BLaER1 (cell line): ENCODE data around the gene NPR1.

Experiments used
- H3K27ac ChIP-seq: shearing (Covaris generic); formaldehyde crosslinking; 2 replicates; pipeline ENCODE4 v1.8.1; 2022
- H3K27me3 ChIP-seq: shearing (Covaris generic); formaldehyde crosslinking; 2 replicates; pipeline ENCODE4 v1.8.1; 2022
- H3K36me3 ChIP-seq: shearing (Covaris generic); formaldehyde crosslinking; 2 replicates; pipeline ENCODE4 v1.8.1; 2022
- H3K4me1 ChIP-seq: shearing (Covaris generic); formaldehyde crosslinking; 2 replicates; pipeline ENCODE4 v1.8.1; 2022
- H3K4me2 ChIP-seq: shearing (Covaris generic); formaldehyde crosslinking; 2 replicates; pipeline ENCODE4 v1.8.1; 2022
- H3K4me3 ChIP-seq: shearing (Covaris generic); formaldehyde crosslinking; 2 replicates; pipeline ENCODE4 v1.8.1; 2022
- H3K9ac ChIP-seq: shearing (Covaris generic); formaldehyde crosslinking; 2 replicates; pipeline ENCODE4 v1.8.1; 2022
- H3K9me3 ChIP-seq: shearing (Covaris generic); formaldehyde crosslinking; 2 replicates; pipeline ENCODE4 v1.8.1; 2022
- H4K20me1 ChIP-seq: shearing (Covaris generic); formaldehyde crosslinking; 2 replicates; pipeline ENCODE4 v1.8.1; 2022
- Cebpa-rat ChIP-seq: shearing (Covaris generic); IDR thresholded peaks from 2 replicates; pipeline ENCODE4 v1.8.1; 2022

The NPR1 gene

GRCh38 chr1:153678519-153679336 lies at the start of gene NPR1:
TSS of gene NPR1 (plus strand) at chr1:153678688. CDS start at chr1:153679109, 421 bp downstream.
- Histone ChIP-seq H3K36me3 (no peaks in the 10 kb centered on the region), H3K9ac (peak within 1 kb of the TSS; percentile 67), H3K4me3 (peak within 1 kb of the TSS; percentile 69), H3K4me2 (peak within 1 kb of the TSS; percentile 88), H3K27ac (peak within 1 kb of the TSS; percentile 57; the same call in 1 of the 2 replicates), H3K27me3 (peaks cover 49% of the 10 kb centered on the region), H3K9me3 (no peaks in the 10 kb centered on the region), H4K20me1 (no peaks in the 10 kb centered on the region), H3K4me1 (peaks cover 32% of the 10 kb centered on the region)
- no peak for TF ChIP-seq Cebpa-rat

- Histone ChIP-seq H3K9ac (peak overlapping the region; percentile 87), H3K4me2 (peak overlapping the region; percentile 99), H3K4me3 (peak overlapping the region; percentile 53; the same call in 1 of the 2 replicates), H3K4me1 (peaks cover 89% of the 10 kb centered on the region), H3K27me3 (no peaks in the 10 kb centered on the region), H3K9me3 (no peaks in the 10 kb centered on the region), H4K20me1 (no peaks in the 10 kb centered on the region), H3K36me3 (peaks cover 8% of the 10 kb centered on the region; the same call in 1 of the 2 replicates), H3K27ac (peak overlapping the region; percentile 84)
- TF ChIP-seq Cebpa-rat: no peak
These were observed 49.2 kb upstream of the NPR1 start for GRCh38 chr1:153629343-153629665.

- peak overlapping the region; percentile 87 for H3K9ac ChIP-seq
- H3K27me3 ChIP-seq: no peaks in the 10 kb centered on the region
- no peak overlapping the region for H3K4me3 ChIP-seq
- H4K20me1 ChIP-seq: peaks cover 2% of the 10 kb centered on the region; the same call in 1 of the 2 replicates
- H3K4me2 ChIP-seq: peak overlapping the region; percentile 99
- no peaks in the 10 kb centered on the region for H3K9me3 ChIP-seq
- peaks cover 83% of the 10 kb centered on the region for H3K4me1 ChIP-seq
- no peak for TF ChIP-seq Cebpa-rat
- H3K36me3 ChIP-seq: peaks cover 6% of the 10 kb centered on the region; the same call in 1 of the 2 replicates
- H3K27ac ChIP-seq: peak overlapping the region; percentile 84
These were observed 48.5 kb upstream of the NPR1 start for GRCh38 chr1:153629971-153630370.

GRCh38 chr1:153630384-153630783 lies 48.1 kb upstream of the NPR1 start:
- Histone ChIP-seq H3K9ac (no peak overlapping the region), H3K4me3 (no peak overlapping the region), H3K9me3 (no peaks in the 10 kb centered on the region), H3K36me3 (peaks cover 4% of the 10 kb centered on the region), H3K27me3 (no peaks in the 10 kb centered on the region), H3K4me1 (peaks cover 83% of the 10 kb centered on the region), H3K27ac (peak overlapping the region; percentile 84), H4K20me1 (peaks cover 7% of the 10 kb centered on the region; the same call in 1 of the 2 replicates), H3K4me2 (peak overlapping the region; percentile 99)
- no peak for TF ChIP-seq Cebpa-rat

- no peak overlapping the region for H3K4me3 ChIP-seq
- H3K4me2 ChIP-seq: no peak overlapping the region
- H4K20me1 ChIP-seq: peaks cover 15% of the 10 kb centered on the region; the same call in 1 of the 2 replicates
- H3K4me1 ChIP-seq: peaks cover 83% of the 10 kb centered on the region
- H3K36me3 ChIP-seq: peaks cover 11% of the 10 kb centered on the region
- TF ChIP-seq Cebpa-rat: no peak
- H3K27me3 ChIP-seq: no peaks in the 10 kb centered on the region
- no peak overlapping the region for H3K27ac ChIP-seq
- H3K9ac ChIP-seq: no peak overlapping the region
- H3K9me3 ChIP-seq: no peaks in the 10 kb centered on the region
These were observed 47.2 kb upstream of the NPR1 start for GRCh38 chr1:153631047-153632022.

GRCh38 chr1:153633161-153633753 lies 45.2 kb upstream of the NPR1 start:
- Histone ChIP-seq H3K9me3 (no peaks in the 10 kb centered on the region), H3K4me3 (0 out of 2 replicates have a peak overlapping the region, but pooled peaks have one; percentile 88), H3K4me1 (peaks cover 78% of the 10 kb centered on the region), H3K36me3 (peaks cover 30% of the 10 kb centered on the region), H3K9ac (no peak overlapping the region), H3K27me3 (no peaks in the 10 kb centered on the region), H4K20me1 (peaks cover 25% of the 10 kb centered on the region; the same call in 1 of the 2 replicates), H3K27ac (no peak overlapping the region), H3K4me2 (peak overlapping the region; percentile 37; the same call in 1 of the 2 replicates)
- no peak for TF ChIP-seq Cebpa-rat

- no peak for TF ChIP-seq Cebpa-rat
- H3K4me3 ChIP-seq: peak within 1 kb of the TSS; percentile 88
- peaks cover 70% of the 10 kb centered on the region for H3K4me1 ChIP-seq
- H4K20me1 ChIP-seq: peaks cover 26% of the 10 kb centered on the region; the same call in 1 of the 2 replicates
- peak within 1 kb of the TSS; percentile 100 for H3K27ac ChIP-seq
- H3K9me3 ChIP-seq: no peaks in the 10 kb centered on the region
- no peaks in the 10 kb centered on the region for H3K27me3 ChIP-seq
- H3K4me2 ChIP-seq: peak within 1 kb of the TSS; percentile 92
- peaks cover 38% of the 10 kb centered on the region for H3K36me3 ChIP-seq
- H3K9ac ChIP-seq: peak within 1 kb of the TSS; percentile 99
These were observed 44.5 kb upstream of the NPR1 start, which contains the start of gene CHTOP for GRCh38 chr1:153633754-153634665. TSS of gene CHTOP (plus strand) at chr1:153634066. CDS start at chr1:153636589, 2,523 bp downstream.

- peaks cover 52% of the 10 kb centered on the region for H3K4me1 ChIP-seq
- H3K9ac ChIP-seq: peak overlapping the region; percentile 99; the same call in 1 of the 2 replicates
- H3K9me3 ChIP-seq: no peaks in the 10 kb centered on the region
- TF ChIP-seq Cebpa-rat: no peak
- peak overlapping the region; percentile 88; the same call in 1 of the 2 replicates for H3K4me3 ChIP-seq
- H3K4me2 ChIP-seq: peak overlapping the region; percentile 92
- H3K27ac ChIP-seq: peak overlapping the region; percentile 100; the same call in 1 of the 2 replicates
- peaks cover 35% of the 10 kb centered on the region; the same call in 1 of the 2 replicates for H4K20me1 ChIP-seq
- H3K27me3 ChIP-seq: no peaks in the 10 kb centered on the region
- peaks cover 57% of the 10 kb centered on the region for H3K36me3 ChIP-seq
These were observed 42.6 kb upstream of the NPR1 start for GRCh38 chr1:153635872-153636271.
